Neuronal stem cell (in vitro differentiated cells): ENCODE measurements around the gene TWF2.
A peak's percentile ranks its signal among the peaks of the same experiment; 100 is the strongest.

Experiments
- DNase-seq: peaks from one replicate; pipeline ENCODE4 v3.0.0-alpha.2; 2013; ENCODE audit warnings: low spot score
- H2AFZ ChIP-seq: one replicate; pipeline ENCODE4 v1.6.1; 2013; ENCODE audit warnings: mild to moderate bottlenecking, low read length, inconsistent platforms
- H2AK5ac ChIP-seq: 2 replicates; pipeline ENCODE4 v1.6.1; 2013; ENCODE audit warnings: low read depth, mild to moderate bottlenecking, inconsistent platforms, low read length, moderate library complexity, mixed read lengths
- H2BK120ac ChIP-seq: 2 replicates; pipeline ENCODE4 v1.6.1; 2013; ENCODE audit warnings: low read depth, mild to moderate bottlenecking, inconsistent platforms, low read length, moderate library complexity, mixed read lengths
- H2BK12ac ChIP-seq: one replicate; pipeline ENCODE4 v1.6.1; 2013; ENCODE audit warnings: low read length, inconsistent platforms
- H2BK15ac ChIP-seq: 2 replicates; pipeline ENCODE4 v1.6.1; 2013; ENCODE audit warnings: mild to moderate bottlenecking, low read length, inconsistent platforms, mixed read lengths
- H2BK5ac ChIP-seq: one replicate; pipeline ENCODE4 v1.6.1; 2013; ENCODE audit warnings: inconsistent platforms, mild to moderate bottlenecking, low read length, moderate library complexity
- H3K14ac ChIP-seq: one replicate; pipeline ENCODE4 v1.6.1; 2013; ENCODE audit warnings: low read length, inconsistent platforms
- H3K18ac ChIP-seq: 2 replicates; pipeline ENCODE4 v1.6.1; 2013; ENCODE audit warnings: low read length, inconsistent platforms
- H3K23ac ChIP-seq: 2 replicates; pipeline ENCODE4 v1.6.1; 2013; ENCODE audit warnings: low read depth, mild to moderate bottlenecking, mixed read lengths, low read length, inconsistent platforms; ENCODE audit not compliant: poor library complexity
- H3K27ac ChIP-seq: replicated peaks from 3 replicates; pipeline ENCODE4 v1.5.1; 2013; ENCODE audit warnings: low read length, inconsistent platforms
- H3K27me3 ChIP-seq, 3 experiments: 2 replicates each; pipeline ENCODE4 v1.6.1; 2013; ENCODE audit warnings: low read length in 3 of 3, mild to moderate bottlenecking in 2 of 3, inconsistent platforms in 1 of 3, low read depth in 1 of 3, mixed read lengths in 1 of 3, moderate library complexity in 1 of 3; ENCODE audit not compliant: control insufficient read depth in 3 of 3, insufficient read depth in 3 of 3
- H3K36me3 ChIP-seq, 2 donors: replicated peaks in 1 of 2; 2 replicates each; pipeline ENCODE4 v1.6.1; 2013; ENCODE audit warnings: low read length in 2 of 2; ENCODE audit not compliant: control insufficient read depth in 2 of 2, insufficient read depth in 2 of 2
- H3K4ac ChIP-seq: 2 replicates; pipeline ENCODE4 v1.6.1; 2013; ENCODE audit warnings: inconsistent platforms, mild to moderate bottlenecking, low read length, moderate library complexity
- H3K4me1 ChIP-seq, 2 donors: 1 replicate in 1 of 2; 2 replicates in 1 of 2; pipeline ENCODE4 v1.6.1; 2013; ENCODE audit warnings: low read length in 2 of 2, low read depth in 1 of 2; ENCODE audit not compliant: control insufficient read depth in 2 of 2, insufficient read depth in 1 of 2
- H3K4me2 ChIP-seq: one replicate; pipeline ENCODE4 v1.6.1; 2013; ENCODE audit warnings: mild to moderate bottlenecking, low read length, inconsistent platforms; ENCODE audit not compliant: insufficient read depth, poor library complexity, severe bottlenecking
- H3K4me3 ChIP-seq, 2 donors: 2 replicates each; pipeline ENCODE4 v1.5.1; 2013; ENCODE audit warnings: low read length in 2 of 2, mild to moderate bottlenecking in 2 of 2, inconsistent platforms in 1 of 2, moderate library complexity in 1 of 2
- H3K79me1 ChIP-seq: one replicate; pipeline ENCODE4 v1.6.1; 2013; ENCODE audit warnings: low read depth, mild to moderate bottlenecking, inconsistent platforms, low read length, moderate library complexity
- H3K9ac ChIP-seq: one replicate; pipeline ENCODE4 v1.6.1; 2013; ENCODE audit warnings: mild to moderate bottlenecking, low read depth, low read length, inconsistent platforms; ENCODE audit not compliant: poor library complexity
- H3K9me3 ChIP-seq, 2 donors: replicated peaks in 1 of 2; 2 replicates each; pipeline versions ENCODE3 to v1.6.1; 2013; ENCODE audit warnings: low read length in 2 of 2, mild to moderate bottlenecking in 2 of 2, inconsistent platforms in 1 of 2, low read depth in 1 of 2, mixed read lengths in 1 of 2, moderate library complexity in 1 of 2; ENCODE audit not compliant: control insufficient read depth in 2 of 2, insufficient read depth in 1 of 2
- H4K8ac ChIP-seq: one replicate; pipeline ENCODE4 v1.6.1; 2013; ENCODE audit warnings: low read depth, mild to moderate bottlenecking, inconsistent platforms, low read length, moderate library complexity
- H4K91ac ChIP-seq: one replicate; pipeline ENCODE4 v1.6.1; 2013; ENCODE audit warnings: low read length, low read depth, mild to moderate bottlenecking, inconsistent platforms; ENCODE audit not compliant: poor library complexity
- WGBS, 2 donors: extraction: QIAGEN DNeasy Blood & Tissue Kit; methylation state at CpG; one replicate each; pipeline ENCODE4 v1.1.7; 2013; ENCODE audit warnings: missing lambda C conversion rate in 2 of 2, mixed read lengths in 1 of 2; ENCODE audit not compliant: insufficient read length in 2 of 2, insufficient replicate concordance in 1 of 2; ENCODE audit errors: extremely low coverage in 2 of 2; 5-methylcytosine and 5-hydroxymethylcytosine counted together

Gene TWF2

GRCh38 chr3:52246728-52247408 lies 7.9 kb upstream of the TWF2 start:
- H3K14ac ChIP-seq: no peak overlapping the region
- H2BK12ac ChIP-seq: no peak overlapping the region
- H2BK15ac ChIP-seq: no peak overlapping the region
- H3K36me3 ChIP-seq: peaks cover 4 to 31% of the 10 kb centered on the region in 2 donors
- H3K18ac ChIP-seq: no peak overlapping the region
- no peaks in the 10 kb centered on the region for H3K79me1 ChIP-seq
- peaks cover 0 to 5% of the 10 kb centered on the region in 2 donors for H3K4me1 ChIP-seq
- no peak overlapping the region for H2BK120ac ChIP-seq
- no CpG with 5 or more reads among the region's 14 CpGs for WGBS, 2 donors
- H3K9ac ChIP-seq: no peak overlapping the region
- no peak overlapping the region for H4K91ac ChIP-seq
- H3K4ac ChIP-seq: no peak overlapping the region
- peak overlapping the region; percentile 48 for H2AK5ac ChIP-seq
- H3K4me3 ChIP-seq: no peak overlapping the region
- H3K27me3 ChIP-seq: peaks cover 0 to 26% (median 0%) of the 10 kb centered on the region in 3 experiments
- DNase-seq: no peak
- H3K27ac ChIP-seq: no peak overlapping the region
- H2BK5ac ChIP-seq: peak overlapping the region; percentile 10
- H2AFZ ChIP-seq: no peak overlapping the region
- H3K9me3 ChIP-seq: peaks cover 4 to 7% of the 10 kb centered on the region in 2 donors
- H4K8ac ChIP-seq: no peak overlapping the region
- peak overlapping the region; percentile 86 for H3K23ac ChIP-seq
- H3K4me2 ChIP-seq: no peak overlapping the region

GRCh38 chr3:52246264-52246620 lies 7.3 kb upstream of the TWF2 start:
- H2AK5ac ChIP-seq: no peak overlapping the region
- no peak overlapping the region for H3K9ac ChIP-seq
- no peak for DNase-seq
- H3K36me3 ChIP-seq: peaks cover 4 to 25% of the 10 kb centered on the region in 2 donors
- no peak overlapping the region for H2BK120ac ChIP-seq
- H3K14ac ChIP-seq: no peak overlapping the region
- H3K79me1 ChIP-seq: no peaks in the 10 kb centered on the region
- no peak overlapping the region for H4K8ac ChIP-seq
- peaks cover 4 to 7% of the 10 kb centered on the region in 2 donors for H3K9me3 ChIP-seq
- H3K4me2 ChIP-seq: peak overlapping the region; percentile 82
- no peak overlapping the region for H2BK15ac ChIP-seq
- peak overlapping the region; percentile 76 for H3K18ac ChIP-seq
- no peak overlapping the region for H2BK12ac ChIP-seq
- peaks cover 0 to 26% (median 0%) of the 10 kb centered on the region in 3 experiments for H3K27me3 ChIP-seq
- no peak overlapping the region for H3K27ac ChIP-seq
- peak overlapping the region; percentile 21 for H2AFZ ChIP-seq
- no peak overlapping the region for H3K23ac ChIP-seq
- no peak overlapping the region for H3K4ac ChIP-seq
- no peak overlapping the region for H2BK5ac ChIP-seq
- H3K4me1 ChIP-seq: peaks cover 0 to 5% of the 10 kb centered on the region in 2 donors
- H3K4me3 ChIP-seq: peak overlapping the region in 1 of 2 donors; percentile 78
- no peak overlapping the region for H4K91ac ChIP-seq
- no CpG with 5 or more reads among the region's 8 CpGs for WGBS, 2 donors

GRCh38 chr3:52245322-52246263 lies 6.6 kb upstream of the TWF2 start, which contains the start of gene PPM1M:
TSS of gene PPM1M (plus strand) at chr3:52245759. CDS start at chr3:52245825, 66 bp downstream.
- peaks cover 4 to 19% of the 10 kb centered on the region in 2 donors for H3K36me3 ChIP-seq
- H3K23ac ChIP-seq: peak within 1 kb of the TSS; percentile 86
- H2AFZ ChIP-seq: peak within 1 kb of the TSS; percentile 21
- no peak within 1 kb of the TSS for H4K91ac ChIP-seq
- WGBS, 2 donors: no CpG with 5 or more reads among the region's 98 CpGs
- H3K9ac ChIP-seq: peak within 1 kb of the TSS; percentile 79
- H3K79me1 ChIP-seq: no peaks in the 10 kb centered on the region
- peak within 1 kb of the TSS in 1 of 2 donors; percentile 78 for H3K4me3 ChIP-seq
- peak within 1 kb of the TSS; percentile 82 for H3K4me2 ChIP-seq
- peak within 1 kb of the TSS; percentile 53 for H3K4ac ChIP-seq
- H3K27ac ChIP-seq: no peak within 1 kb of the TSS
- no peak within 1 kb of the TSS for H2BK120ac ChIP-seq
- H4K8ac ChIP-seq: no peak within 1 kb of the TSS
- DNase-seq: peak; percentile 45
- peaks cover 0 to 26% (median 0%) of the 10 kb centered on the region in 3 experiments for H3K27me3 ChIP-seq
- H2BK15ac ChIP-seq: peak within 1 kb of the TSS; percentile 63
- peaks cover 0 to 5% of the 10 kb centered on the region in 2 donors for H3K4me1 ChIP-seq
- peaks cover 4 to 7% of the 10 kb centered on the region in 2 donors for H3K9me3 ChIP-seq
- no peak within 1 kb of the TSS for H2AK5ac ChIP-seq
- H3K18ac ChIP-seq: peak within 1 kb of the TSS; percentile 86
- H2BK12ac ChIP-seq: peak within 1 kb of the TSS; percentile 66
- H3K14ac ChIP-seq: peak within 1 kb of the TSS; percentile 58
- peak within 1 kb of the TSS; percentile 10 for H2BK5ac ChIP-seq
